ENCODE measurements around the gene UCN3.

UCN3 gene, protein sequence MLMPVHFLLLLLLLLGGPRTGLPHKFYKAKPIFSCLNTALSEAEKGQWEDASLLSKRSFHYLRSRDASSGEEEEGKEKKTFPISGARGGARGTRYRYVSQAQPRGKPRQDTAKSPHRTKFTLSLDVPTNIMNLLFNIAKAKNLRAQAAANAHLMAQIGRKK

GRCh38 chr10:5364890-5365338, at the start of gene UCN3:
Gene UCN3, plus strand, starts transcription at chr10:5364966. Its CDS starts 8,755 bp downstream, at chr10:5373721.
- DNase-seq, result no peak

- DNase-seq, result peak; percentile 93
These were observed 47.1 kb upstream of the UCN3 start for GRCh38 chr10:5317547-5318107.

DNA sequence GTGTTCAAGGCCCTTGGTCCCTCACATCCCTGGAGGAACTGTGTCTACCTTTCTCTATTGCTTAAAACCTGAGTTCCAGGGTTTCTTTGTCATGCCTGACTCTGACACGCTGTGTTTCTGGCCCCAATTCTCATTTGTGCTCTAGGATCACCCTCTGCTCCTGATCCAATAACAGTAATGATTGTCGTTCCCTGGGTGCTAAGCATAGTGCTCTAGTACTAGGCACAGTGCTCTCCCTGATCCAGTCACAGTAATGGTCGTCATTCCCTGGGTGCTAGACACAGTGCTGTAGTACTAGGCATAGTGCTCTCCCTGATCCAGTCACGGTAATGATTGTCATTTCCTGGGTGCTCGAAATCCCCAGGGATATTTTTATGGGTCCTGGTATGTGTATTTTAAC, 46.6 kb upstream of the UCN3 start:
- DNase-seq, result no peak

GRCh38 chr10:5319863-5320262, 44.9 kb upstream of the UCN3 start:
- no peak for DNase-seq

DNA sequence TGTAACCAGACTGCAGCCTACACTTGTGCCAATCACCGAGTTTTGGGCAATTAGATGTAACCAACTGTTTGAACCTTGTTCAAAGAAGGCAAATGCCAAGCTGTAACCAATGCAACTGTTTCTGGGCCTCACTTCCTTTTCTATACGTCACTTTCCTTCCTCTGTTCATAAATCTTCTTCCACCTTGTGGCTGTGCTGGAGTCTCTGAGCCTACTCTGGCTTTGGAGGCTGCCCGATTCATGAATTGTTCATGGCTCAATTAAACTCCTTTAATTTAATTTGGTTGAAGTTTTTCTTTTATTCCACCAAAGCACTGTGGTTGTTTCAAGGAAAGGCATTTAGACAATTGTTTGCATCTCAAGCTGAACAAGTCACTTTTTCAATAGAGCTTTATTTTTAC, 43.5 kb upstream of the UCN3 start:
- no peak for DNase-seq

DNA sequence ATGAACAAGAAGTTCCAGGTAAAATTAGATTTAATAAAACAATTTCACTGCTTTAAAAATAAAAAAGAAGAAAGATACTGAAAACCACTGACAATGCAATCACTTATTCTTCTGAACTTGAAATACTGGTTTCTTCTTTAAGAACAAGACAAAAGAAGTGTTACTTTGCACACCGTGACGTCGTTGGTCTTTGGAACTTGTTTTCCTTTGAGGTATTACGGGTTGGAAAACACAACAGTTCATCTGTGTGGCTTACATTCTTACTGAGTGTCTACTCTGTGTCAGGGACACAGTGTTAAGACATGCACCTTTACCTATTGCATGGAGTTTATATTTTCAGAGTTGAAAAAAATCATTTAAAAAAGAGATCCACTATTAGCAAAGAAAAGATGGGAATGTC, 41.3 kb upstream of the UCN3 start:
- DNase-seq, result no peak

GRCh38 chr10:5325076-5325475, 39.7 kb upstream of the UCN3 start:
- no peak for DNase-seq

- DNase-seq, result no peak
These were observed 30.4 kb upstream of the UCN3 start for GRCh38 chr10:5334196-5334880.

DNA sequence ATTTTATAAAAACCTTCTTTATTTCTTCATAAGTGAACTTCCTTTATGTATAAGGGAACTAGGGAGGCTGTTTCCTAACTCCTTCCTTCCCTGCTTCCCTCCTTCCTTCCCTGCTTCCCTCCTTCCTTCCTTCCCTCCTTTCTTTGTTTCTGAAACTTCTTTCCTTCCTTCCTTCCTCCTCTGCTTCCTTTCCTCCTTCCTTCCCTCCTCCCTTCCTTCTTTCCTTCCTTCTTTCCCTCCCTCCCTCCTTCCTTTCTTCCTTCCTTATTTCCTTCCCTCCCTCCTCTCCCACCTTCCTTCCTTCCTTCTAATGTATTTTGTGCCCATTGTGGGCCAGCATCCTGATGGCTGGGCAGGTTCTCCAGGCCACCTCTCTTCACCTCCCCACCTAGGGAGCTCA, 26.8 kb upstream of the UCN3 start:
- no peak for DNase-seq

DNA sequence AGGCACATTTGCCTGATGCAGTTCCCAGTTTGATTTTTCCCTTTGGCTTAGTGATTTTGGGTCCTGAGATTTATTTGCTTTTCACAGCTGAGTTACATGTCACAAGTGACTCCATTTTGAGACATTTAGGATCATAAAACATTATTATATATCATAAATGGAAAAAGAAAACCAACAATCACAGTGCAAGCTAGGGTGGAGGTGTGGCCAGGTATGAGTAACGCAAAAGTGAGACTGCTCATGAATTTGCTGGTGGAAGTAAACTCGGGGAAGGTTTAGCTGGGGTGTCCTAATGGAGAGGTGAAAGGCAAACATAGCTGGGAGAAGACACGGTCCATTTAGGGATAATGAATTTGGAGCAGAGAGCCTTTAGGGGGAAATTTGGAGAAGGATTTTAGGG, 21.7 kb upstream of the UCN3 start:
- no peak for DNase-seq

GRCh38 chr10:5343561-5343960, 21.2 kb upstream of the UCN3 start:
- peak; percentile 5 for DNase-seq

GRCh38 chr10:5343979-5344378, 20.8 kb upstream of the UCN3 start:
- DNase-seq, result no peak

GRCh38 chr10:5344746-5345145, 20.0 kb upstream of the UCN3 start:
- DNase-seq, result no peak

- no peak for DNase-seq
These were observed 17.9 kb upstream of the UCN3 start for GRCh38 chr10:5346881-5347280.

GRCh38 chr10:5349362-5349761, 15.4 kb upstream of the UCN3 start:
- DNase-seq, result no peak

GRCh38 chr10:5354068-5354467, 10.7 kb upstream of the UCN3 start:
- DNase-seq, result no peak

- no peak for DNase-seq
These were observed 9.0 kb upstream of the UCN3 start for GRCh38 chr10:5355594-5356301.

DNA sequence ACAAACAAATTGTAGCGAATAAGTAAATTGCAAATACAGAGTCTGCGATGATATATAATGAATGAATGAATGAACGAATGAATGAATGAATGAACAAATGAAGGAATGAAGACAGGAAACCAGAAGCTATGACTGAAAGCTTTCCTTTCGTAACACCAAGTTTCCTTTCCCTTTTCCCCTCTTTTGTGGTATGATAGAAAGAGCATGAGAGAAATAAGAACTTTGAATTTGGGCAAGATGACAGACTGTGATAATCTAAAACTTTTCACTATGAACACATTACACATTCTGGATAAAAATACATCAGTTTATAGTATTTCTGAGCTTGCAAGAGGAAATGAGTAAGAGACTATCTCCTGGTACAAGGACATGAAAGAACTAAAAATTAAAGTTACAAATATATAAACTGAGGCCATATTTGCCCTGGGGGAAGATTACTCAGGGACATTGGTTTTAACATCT, 8.4 kb upstream of the UCN3 start:
- DNase-seq, result no peak

- no peak for DNase-seq
These were observed 4.3 kb upstream of the UCN3 start for GRCh38 chr10:5360318-5360915.

DNA sequence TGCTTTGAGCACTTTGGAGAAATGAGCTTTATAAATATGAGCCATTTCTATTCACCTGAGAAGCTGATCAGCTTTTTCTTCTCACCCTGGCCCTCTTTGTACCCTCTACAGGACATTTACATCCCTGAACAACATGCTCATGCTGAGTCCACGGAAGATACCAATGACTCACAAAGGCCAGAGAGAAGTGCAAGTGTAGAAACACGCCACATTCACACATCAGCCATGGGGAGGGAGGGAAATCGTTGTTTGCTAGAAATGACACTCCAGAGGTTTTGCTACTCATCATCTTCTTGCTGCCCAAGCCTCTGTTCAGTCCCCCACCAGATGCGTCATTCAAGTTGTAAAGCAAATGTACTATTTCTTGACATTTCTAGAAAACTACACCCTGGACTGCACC, 2.8 kb upstream of the UCN3 start:
- DNase-seq, result peak; percentile 30

DNA sequence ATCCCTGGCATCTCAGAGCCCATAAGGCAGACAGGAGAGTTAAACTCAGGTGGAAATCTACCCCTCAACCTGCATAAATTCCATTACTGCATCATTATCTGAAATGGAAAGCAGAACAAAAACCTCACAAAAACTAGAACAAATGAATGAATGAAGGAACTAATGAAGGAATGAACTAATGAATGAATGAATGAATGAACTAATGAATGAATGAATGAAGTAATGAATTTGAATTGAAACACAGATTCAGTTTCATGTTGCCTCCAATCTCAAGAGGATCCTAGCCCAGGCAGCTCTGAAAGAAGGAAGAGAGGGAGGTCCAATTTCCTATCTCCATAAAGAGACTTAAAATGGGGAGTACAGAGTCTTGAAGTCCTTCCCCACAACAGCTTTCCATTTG, 1.9 kb upstream of the UCN3 start:
- DNase-seq, result no peak

- no peak for DNase-seq
These were observed 392 bp upstream of the UCN3 start for GRCh38 chr10:5364374-5364773.

DNA sequence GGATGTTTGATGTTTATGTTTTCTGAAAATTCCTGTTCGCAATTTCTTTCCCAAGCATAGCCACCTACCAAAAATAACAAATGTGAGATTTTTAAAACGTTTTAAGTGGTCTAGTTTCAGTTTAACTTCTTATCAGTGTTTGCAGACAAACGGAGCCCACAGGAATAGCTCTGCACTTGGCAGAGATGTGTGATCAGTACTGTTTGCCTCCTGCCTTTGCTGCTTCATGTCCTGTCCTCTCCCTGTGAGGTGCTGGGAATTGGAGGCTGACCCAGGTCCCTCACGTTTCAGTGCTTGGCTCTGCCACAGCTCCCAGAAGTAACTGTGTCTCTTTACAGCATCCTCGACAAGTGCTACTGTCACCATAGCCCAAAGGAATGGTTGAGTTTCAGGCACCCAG, 1.2 kb downstream of the UCN3 start:
- no peak for DNase-seq
